ENCODE measurements around the gene NMB. TPM values are rescaled to one million over a fixed set of nuclear protein-coding genes. Genes with fewer than 3 reads are reported as not detected.

The NMB gene
- total and polyA plus RNA-seq, 2 of the 13 experiments (the other 11 are each of a cell fraction or from before 2014, with no cell fraction given) = 10.4 to 25.4 TPM

DNA sequence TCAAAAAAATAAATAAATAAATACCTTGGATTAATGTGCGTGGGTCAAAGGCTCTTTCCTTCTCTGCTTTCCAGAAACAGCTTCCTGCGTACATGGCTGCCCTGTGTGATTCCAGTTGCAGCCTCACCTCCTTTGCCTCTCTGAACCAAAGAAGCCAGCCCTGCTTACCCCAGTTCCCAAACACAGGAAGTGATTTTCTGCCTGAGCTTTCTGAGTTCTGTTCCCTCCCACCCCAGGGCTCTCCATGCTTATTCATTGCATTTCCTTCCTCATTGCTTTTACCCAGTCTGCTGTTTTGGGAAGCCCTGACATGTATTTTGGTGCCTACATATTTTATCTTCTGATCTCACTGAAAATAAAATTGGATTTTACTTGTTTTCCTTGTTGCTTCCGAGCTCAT is 41.8 kb downstream of the NMB start (continued):
- TF ChIP-seq, protein P1, sequence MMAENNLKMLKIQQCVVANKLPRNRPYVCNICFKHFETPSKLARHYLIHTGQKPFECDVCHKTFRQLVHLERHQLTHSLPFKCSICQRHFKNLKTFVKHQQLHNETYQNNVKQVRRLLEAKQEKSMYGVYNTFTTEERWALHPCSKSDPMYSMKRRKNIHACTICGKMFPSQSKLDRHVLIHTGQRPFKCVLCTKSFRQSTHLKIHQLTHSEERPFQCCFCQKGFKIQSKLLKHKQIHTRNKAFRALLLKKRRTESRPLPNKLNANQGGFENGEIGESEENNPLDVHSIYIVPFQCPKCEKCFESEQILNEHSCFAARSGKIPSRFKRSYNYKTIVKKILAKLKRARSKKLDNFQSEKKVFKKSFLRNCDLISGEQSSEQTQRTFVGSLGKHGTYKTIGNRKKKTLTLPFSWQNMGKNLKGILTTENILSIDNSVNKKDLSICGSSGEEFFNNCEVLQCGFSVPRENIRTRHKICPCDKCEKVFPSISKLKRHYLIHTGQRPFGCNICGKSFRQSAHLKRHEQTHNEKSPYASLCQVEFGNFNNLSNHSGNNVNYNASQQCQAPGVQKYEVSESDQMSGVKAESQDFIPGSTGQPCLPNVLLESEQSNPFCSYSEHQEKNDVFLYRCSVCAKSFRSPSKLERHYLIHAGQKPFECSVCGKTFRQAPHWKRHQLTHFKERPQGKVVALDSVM (CRISPR knock-in tag; IDR thresholded peaks at IDR 0.05) = no peak
- TF ChIP-seq GATAD1 (CRISPR knock-in tag; IDR thresholded peaks at IDR 0.05) (no peak), KMT2A (CRISPR knock-in tag; IDR thresholded peaks at IDR 0.05) (no peak)
- TF ChIP-seq, protein P2, sequence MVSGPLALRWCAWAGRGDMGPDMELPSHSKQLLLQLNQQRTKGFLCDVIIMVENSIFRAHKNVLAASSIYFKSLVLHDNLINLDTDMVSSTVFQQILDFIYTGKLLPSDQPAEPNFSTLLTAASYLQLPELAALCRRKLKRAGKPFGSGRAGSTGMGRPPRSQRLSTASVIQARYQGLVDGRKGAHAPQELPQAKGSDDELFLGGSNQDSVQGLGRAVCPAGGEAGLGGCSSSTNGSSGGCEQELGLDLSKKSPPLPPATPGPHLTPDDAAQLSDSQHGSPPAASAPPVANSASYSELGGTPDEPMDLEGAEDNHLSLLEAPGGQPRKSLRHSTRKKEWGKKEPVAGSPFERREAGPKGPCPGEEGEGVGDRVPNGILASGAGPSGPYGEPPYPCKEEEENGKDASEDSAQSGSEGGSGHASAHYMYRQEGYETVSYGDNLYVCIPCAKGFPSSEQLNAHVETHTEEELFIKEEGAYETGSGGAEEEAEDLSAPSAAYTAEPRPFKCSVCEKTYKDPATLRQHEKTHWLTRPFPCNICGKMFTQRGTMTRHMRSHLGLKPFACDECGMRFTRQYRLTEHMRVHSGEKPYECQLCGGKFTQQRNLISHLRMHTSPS (CRISPR knock-in tag; IDR thresholded peaks at IDR 0.05; ENCODE audit: low read depth) = no peak

DNA sequence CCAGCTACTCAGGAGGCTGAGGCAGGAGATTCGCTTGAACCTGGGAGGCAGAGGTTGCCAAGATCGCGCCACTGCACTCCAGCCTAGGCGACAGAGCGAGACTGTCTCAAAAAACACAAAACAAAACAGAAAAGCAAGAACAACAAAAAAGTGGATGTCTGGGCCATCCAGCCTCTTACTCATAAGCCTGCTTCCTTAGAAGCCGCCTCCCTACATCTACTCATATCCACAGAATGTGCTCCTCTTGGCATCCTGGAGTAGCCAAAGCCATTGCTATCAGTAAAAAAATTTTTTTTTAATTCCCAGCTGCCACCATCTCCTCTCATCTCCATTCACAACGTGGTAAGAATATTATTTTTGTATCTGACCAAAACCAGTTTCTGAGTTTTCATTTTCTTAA is 46.4 kb downstream of the NMB start:
- Histone ChIP-seq H3K4me2 (ENCODE audit: low read depth, low read length) (no peak overlapping the region), H3K9me3 (ENCODE audit: low read length) (no peaks in the 10 kb centered on the region), H3K36me3 (replicated peaks in 1 of 2; ENCODE audit: control insufficient read depth in 1 of 2, insufficient read depth in 2 of 2, low read length in 2 of 2) (peaks cover 7 to 14% of the 10 kb centered on the region in 2 experiments; a peak in 4 of 5 replicates), H2AFZ (ENCODE audit: low read length) (no peak overlapping the region), H3K27ac (ENCODE audit: extremely low read length, insufficient read depth, low read length) (no peak overlapping the region), H3K9ac (ENCODE audit: insufficient read depth, low read depth, low read length) (no peak overlapping the region), H3K4me3 (replicated peaks in 1 of 3; ENCODE audit: insufficient read depth in 1 of 3, low read depth in 2 of 3, low read length in 3 of 3) (no peak overlapping the region), H4K20me1 (ENCODE audit: insufficient read depth, low read length) (no peaks in the 10 kb centered on the region), H3K79me2 (ENCODE audit: insufficient read depth, low read length) (peaks cover 41% of the 10 kb centered on the region), H3K4me1 (ENCODE audit: insufficient read depth, low read length) (peaks cover 35% of the 10 kb centered on the region), H3K27me3 (ENCODE audit: control insufficient read depth in 1 of 2, insufficient read depth in 2 of 2, low read length in 2 of 2) (no peaks in the 10 kb centered on the region)
- ATAC-seq = no peak
- no TSS peak for BruUV-seq (replicated peaks)
- ChIA-PET POLR2A (interaction anchor here (1.2 kb wide), 1 partner anchor 20 kb away, joined by 6 read pairs; no protein-coding TSS in a partner anchor), CTCF (ENCODE audit: low intra/inter-chr PET ratio, low total read pairs) (no interaction called here)
- no peak for TF ChIP-seq CC2D1A (CRISPR knock-in tag; IDR thresholded peaks at IDR 0.05)
- intact Hi-C loops (cut with micrococcal nuclease; ENCODE audit: unreplicated experiment) = no loop called here
- FAIRE-seq = no peak
- 97% methylated on average over 7 of the region's 7 CpGs for whole genome bisulfite sequencing (ENCODE audit: low lambda C conversion rate)
- in situ Hi-C loops (cut with HindIII; ENCODE audit: extremely low pct_ligation_motif_present, low pct_unique_long_range_greater_than_20kb) = no loop called here
- no peak for DNase-seq (ENCODE audit: low spot score)
